Measurements from ENCODE around the gene TMEM150C.
"Not testable (repeated sequence)": the region's sequence is repeated elsewhere in the genome, so short reads cannot be mapped to it uniquely, and the experiment has no call there.

The TMEM150C gene

GRCh38 chr4:82585690-82586435 is 24.1 kb upstream of the TMEM150C start:
- TF ChIP-seq ZNF274 (IDR thresholded peaks at IDR 0.05; ENCODE audit: low read depth, low read length) = no peak
- no peak overlapping the region for H3K4me3 ChIP-seq (ENCODE audit: low read length)

GRCh38 chr4:82584931-82585330 is 23.1 kb upstream of the TMEM150C start:
- no peak for TF ChIP-seq ZNF274 (IDR thresholded peaks at IDR 0.05; ENCODE audit: low read depth, low read length)
- no peak overlapping the region for H3K4me3 ChIP-seq (ENCODE audit: low read length)

GRCh38 chr4:82583897-82584587 is 22.3 kb upstream of the TMEM150C start:
- TF ChIP-seq ZNF274 (IDR thresholded peaks at IDR 0.05; ENCODE audit: low read depth, low read length) = no peak
- no peak overlapping the region for H3K4me3 ChIP-seq (ENCODE audit: low read length)

GRCh38 chr4:82579932-82580331 is 18.1 kb upstream of the TMEM150C start:
- TF ChIP-seq ZNF274 (IDR thresholded peaks at IDR 0.05; ENCODE audit: low read depth, low read length) = no peak

GRCh38 chr4:82578935-82579334 is 17.1 kb upstream of the TMEM150C start:
- no peak for TF ChIP-seq ZNF274 (IDR thresholded peaks at IDR 0.05; ENCODE audit: low read depth, low read length)
- no peak overlapping the region for H3K4me3 ChIP-seq (ENCODE audit: low read length)

More at GRCh38 chr4:82579932-82580331, 18.1 kb upstream of the TMEM150C start:
- no peak overlapping the region for H3K4me3 ChIP-seq (ENCODE audit: low read length)

GRCh38 chr4:82577451-82577850 is 15.7 kb upstream of the TMEM150C start:
- no peak overlapping the region for H3K4me3 ChIP-seq (ENCODE audit: low read length)

GRCh38 chr4:82569727-82570126 is 7.9 kb upstream of the TMEM150C start:
- no peak for TF ChIP-seq ZNF274 (IDR thresholded peaks at IDR 0.05; ENCODE audit: low read depth, low read length)
- H3K4me3 ChIP-seq (ENCODE audit: low read length) = no peak overlapping the region

More at GRCh38 chr4:82577451-82577850, 15.7 kb upstream of the TMEM150C start:
- TF ChIP-seq ZNF274 (IDR thresholded peaks at IDR 0.05; ENCODE audit: low read depth, low read length) = no peak

- no peak overlapping the region for H3K4me3 ChIP-seq (ENCODE audit: low read length)
- TF ChIP-seq ZNF274 (IDR thresholded peaks at IDR 0.05; ENCODE audit: low read depth, low read length) = no peak
Observed at GRCh38 chr4:82569076-82569475, 7.3 kb upstream of the TMEM150C start.

GRCh38 chr4:82567444-82567843 is 5.7 kb upstream of the TMEM150C start:
- no peak for TF ChIP-seq ZNF274 (IDR thresholded peaks at IDR 0.05; ENCODE audit: low read depth, low read length)
- no peak overlapping the region for H3K4me3 ChIP-seq (ENCODE audit: low read length)

GRCh38 chr4:82562564-82562854 is 721 bp upstream of the TMEM150C start:
- no peak overlapping the region for H3K4me3 ChIP-seq (ENCODE audit: low read length)
- no peak for TF ChIP-seq ZNF274 (IDR thresholded peaks at IDR 0.05; ENCODE audit: low read depth, low read length)

GRCh38 chr4:82560853-82561785 is 669 bp downstream of the TMEM150C start:
- H3K4me3 ChIP-seq (ENCODE audit: low read length) = no peak overlapping the region
- no peak for TF ChIP-seq ZNF274 (IDR thresholded peaks at IDR 0.05; ENCODE audit: low read depth, low read length)

GRCh38 chr4:82559735-82560120 is 2.1 kb downstream of the TMEM150C start:
- no peak overlapping the region for H3K4me3 ChIP-seq (ENCODE audit: low read length)
- no peak for TF ChIP-seq ZNF274 (IDR thresholded peaks at IDR 0.05; ENCODE audit: low read depth, low read length)

- not testable (repeated sequence) for H3K4me3 ChIP-seq (ENCODE audit: low read length)
Observed at GRCh38 chr4:82559090-82559734, 2.6 kb downstream of the TMEM150C start.

GRCh38 chr4:82555276-82555675 is 6.5 kb downstream of the TMEM150C start:
- no peak overlapping the region for H3K4me3 ChIP-seq (ENCODE audit: low read length)
- TF ChIP-seq ZNF274 (IDR thresholded peaks at IDR 0.05; ENCODE audit: low read depth, low read length) = no peak
